GM12891 (cell line): ENCODE measurements around the gene RTP3.
A peak's percentile ranks its signal among the peaks of the same experiment; 100 is the strongest.
"Not testable (repeated sequence)": the region's sequence is repeated elsewhere in the genome, so short reads cannot be mapped to it uniquely, and the experiment has no call there.

Experiments
- DNase-seq: peaks from one replicate; pipeline ENCODE4 v3.0.0; 2011; ENCODE audit warnings: low spot score; ENCODE audit not compliant: insufficient read length
- FAIRE-seq: peaks from 2 replicates; lab custom pipeline; 2011; peaks lifted over from hg19 to GRCh38; lab: Jason Lieb, UNC
- PAX5 ChIP-seq: IDR thresholded peaks from 2 replicates; pipeline ENCODE4 v1.6.1; 2011; ENCODE audit warnings: low read length, moderate library complexity, mild to moderate bottlenecking; ENCODE audit not compliant: insufficient read depth, severe bottlenecking
- POLR2A ChIP-seq: IDR thresholded peaks from 2 replicates; pipeline ENCODE4 v1.6.1; 2011; ENCODE audit warnings: low read depth, low read length, control low read depth
- POLR2AphosphoS5 ChIP-seq: IDR thresholded peaks from 2 replicates; pipeline ENCODE4 v1.6.1; 2011; ENCODE audit warnings: low read depth, low read length, control low read depth
- POU2F2 ChIP-seq: IDR thresholded peaks from 2 replicates; pipeline ENCODE4 v1.6.1; 2011; ENCODE audit warnings: low read depth, mild to moderate bottlenecking, control low read depth, low read length, moderate library complexity
- SPI1 ChIP-seq: IDR thresholded peaks from 2 replicates; pipeline ENCODE4 v1.6.1; 2011; ENCODE audit warnings: low read depth, low read length, control low read depth
- TAF1 ChIP-seq: IDR thresholded peaks from 2 replicates; pipeline ENCODE4 v1.6.1; 2011; ENCODE audit warnings: low read depth, low read length, control low read depth

The RTP3 gene

GRCh38 chr3:46489875-46490274, 7.9 kb upstream of the RTP3 start:
- DNase-seq (no peak), FAIRE-seq (no peak)
- TF ChIP-seq POLR2A, result no peak
- no peak for TF ChIP-seq SPI1
- no peak for TF ChIP-seq PAX5
- TF ChIP-seq TAF1, result no peak
- TF ChIP-seq POU2F2, result no peak
- no peak for TF ChIP-seq POLR2AphosphoS5

GRCh38 chr3:46490338-46491084, 7.3 kb upstream of the RTP3 start:
- TF ChIP-seq POU2F2, result no peak
- no peak for DNase-seq
- FAIRE-seq, result no peak

- no peak for DNase-seq
- no peak for FAIRE-seq
- no peak for TF ChIP-seq PAX5
Measured at GRCh38 chr3:46491089-46492070, 6.4 kb upstream of the RTP3 start.

GRCh38 chr3:46492890-46493547, 4.8 kb upstream of the RTP3 start:
- peak; percentile 61 for FAIRE-seq

GRCh38 chr3:46494491-46494890, 3.3 kb upstream of the RTP3 start:
- FAIRE-seq, result not testable (repeated sequence)

More at GRCh38 chr3:46492890-46493547, 4.8 kb upstream of the RTP3 start:
- TF ChIP-seq SPI1, result no peak
- no peak for DNase-seq

GRCh38 chr3:46495901-46496456, 1.8 kb upstream of the RTP3 start:
- TF ChIP-seq POU2F2 (no peak), POLR2AphosphoS5 (no peak), SPI1 (no peak), POLR2A (no peak), TAF1 (no peak), PAX5 (no peak)
- FAIRE-seq, result no peak
- DNase-seq, result no peak

More at GRCh38 chr3:46494491-46494890, 3.3 kb upstream of the RTP3 start:
- DNase-seq, result not testable (repeated sequence)

- no peak for DNase-seq
- TF ChIP-seq POLR2AphosphoS5 (no peak), SPI1 (no peak), TAF1 (no peak), POLR2A (no peak)
- FAIRE-seq, result peak; percentile 23
Measured at GRCh38 chr3:46496746-46497555, 825 bp upstream of the RTP3 start.

GRCh38 chr3:46498916-46499519, 1.2 kb downstream of the RTP3 start:
- DNase-seq (no peak), FAIRE-seq (no peak)
- TF ChIP-seq POU2F2 (no peak), SPI1 (no peak), PAX5 (no peak), POLR2AphosphoS5 (no peak), POLR2A (no peak), TAF1 (no peak)
